Measurements from ENCODE around the gene LARGE2. TPM values are rescaled to one million over a fixed set of nuclear protein-coding genes. Genes with fewer than 3 reads are reported as not detected.

The LARGE2 gene
- total and polyA plus RNA-seq, 2 of the 13 experiments (the other 11 are each of a cell fraction or from before 2014, with no cell fraction given), result 8.5 to 21.6 TPM

- TF ChIP-seq THAP9 (CRISPR knock-in tag; IDR thresholded peaks at IDR 0.05; ENCODE audit: borderline replicate concordance) (peak; percentile 37; the same call in 1 of the 2 replicates), HNF1B (CRISPR knock-in tag; IDR thresholded peaks at IDR 0.05) (peak; percentile 52), PATZ1 (CRISPR knock-in tag; IDR thresholded peaks at IDR 0.05) (no peak; the same call in 1 of the 2 replicates), ZNF382 (CRISPR knock-in tag; IDR thresholded peaks at IDR 0.05; ENCODE audit: borderline replicate concordance) (no peak), ZNF720 (CRISPR knock-in tag; IDR thresholded peaks at IDR 0.05) (no peak), TCF12 (IDR thresholded peaks at IDR 0.05) (no peak), TCF12 (CRISPR knock-in tag; IDR thresholded peaks at IDR 0.05) (no peak), PHF21A (CRISPR knock-in tag; IDR thresholded peaks at IDR 0.05) (peak; percentile 75), HOXA3 (CRISPR knock-in tag; IDR thresholded peaks at IDR 0.05) (peak; percentile 46; the same call in 1 of the 2 replicates), RAD51 (IDR thresholded peaks at IDR 0.05; ENCODE audit: borderline replicate concordance) (no peak), ZSCAN31 (CRISPR knock-in tag; IDR thresholded peaks at IDR 0.05; ENCODE audit: low read depth) (peak; percentile 85), BCL6 (CRISPR knock-in tag; IDR thresholded peaks at IDR 0.05) (no peak), ZFP90 (CRISPR knock-in tag; IDR thresholded peaks at IDR 0.05; ENCODE audit: borderline replicate concordance) (peak; percentile 74; the same call in 1 of the 2 replicates), AKAP8 (CRISPR knock-in tag; IDR thresholded peaks at IDR 0.05) (no peak; the same call in 1 of the 2 replicates), CBFB (CRISPR knock-in tag; IDR thresholded peaks at IDR 0.05) (0 out of 2 replicates have a peak, but pooled peaks have one; percentile 21), SP2 (CRISPR knock-in tag; IDR thresholded peaks at IDR 0.05) (peak; percentile 94), REST (IDR thresholded peaks at IDR 0.05; ENCODE audit: borderline replicate concordance in 1 of 2, low read depth in 1 of 2, low read length in 2 of 2) (peak in 1 of 2 experiments; percentile 17; a peak in 1 of 4 replicates), SNAPC2 (CRISPR knock-in tag; IDR thresholded peaks at IDR 0.05) (no peak), MTA3 (CRISPR knock-in tag; IDR thresholded peaks at IDR 0.05) (no peak), FOXC1 (CRISPR knock-in tag; IDR thresholded peaks at IDR 0.05; ENCODE audit: borderline replicate concordance) (peak; percentile 78)
Observed at GRCh38 chr11:45917623-45918330, 4.7 kb upstream of the LARGE2 start, which contains the start of gene PEX16 (continued).

Data from HepG2 (cell line).